SK-N-SH (cell line): Measurements from ENCODE around the gene MARS1.

ENCODE experiments used
- ELF1 ChIP-seq: IDR thresholded peaks from 2 replicates; pipeline ENCODE4 v1.4.0; 2012
- GABPA ChIP-seq: IDR thresholded peaks from 2 replicates; pipeline ENCODE4 v1.4.0; 2012; ENCODE audit warnings: low read depth, mild to moderate bottlenecking
- REST ChIP-seq: IDR thresholded peaks from 2 replicates; pipeline ENCODE4 v1.6.1; 2012; ENCODE audit warnings: mild to moderate bottlenecking, low read depth, low read length, moderate library complexity
- RXRA ChIP-seq: IDR thresholded peaks from 2 replicates; pipeline ENCODE4 v1.4.0; 2012; ENCODE audit warnings: low read depth, mild to moderate bottlenecking, borderline replicate concordance

GRCh38 chr12:57472391-57472790 lies 15.5 kb upstream of the MARS1 start:
- TF ChIP-seq GABPA (no peak), ELF1 (no peak), RXRA (no peak), REST (no peak)
